Endothelial cell of umbilical vein (primary cell): Measurements from ENCODE around the gene SMTNL2. TPM values are rescaled to one million over a fixed set of nuclear protein-coding genes. Genes with fewer than 3 reads are reported as not detected.
"Not testable (repeated sequence)": the region's sequence is repeated elsewhere in the genome, so short reads cannot be mapped to it uniquely, and the experiment has no call there.

Experiments used
- BruUV-seq: library from RNA; stranded (reverse); fragments of 400-500 nt; replicated peaks from 2 replicates; lab custom pipeline; 2021; lab: Mats Ljungman, UMichigan
- CTCF ChIA-PET: fragments of 300-600, 350-600 bp; sonication (Branson Sonifier 250); formaldehyde crosslinking; loops from one replicate; lab custom pipeline; 2021; ENCODE audit warnings: antibody characterized with exemption, inconsistent platforms; lab: Charles Lee
- POLR2A ChIA-PET: fragments of 300-600, 350-600 bp; sonication (Branson Sonifier 250); formaldehyde crosslinking; loops from one replicate; lab custom pipeline; 2021; ENCODE audit warnings: antibody characterized with exemption, inconsistent platforms; lab: Charles Lee
- DNase-seq: peaks from one replicate; pipeline ENCODE4 v3.0.0-alpha.2; 2011; ENCODE audit warnings: low read depth, low spot score
- FAIRE-seq: peaks from 2 replicates; lab custom pipeline; 2011; peaks lifted over from hg19 to GRCh38; lab: Jason Lieb, UNC
- H2AFZ ChIP-seq: 2 replicates; pipeline ENCODE4 v1.6.0; 2012; ENCODE audit warnings: low read depth, low read length, control low read depth, inconsistent platforms
- H3K27ac ChIP-seq: 2 replicates; pipeline ENCODE4 v1.5.1; 2011; ENCODE audit warnings: low read depth, mild to moderate bottlenecking, control low read depth, low read length, moderate library complexity; ENCODE audit not compliant: insufficient read depth
- H3K27me3 ChIP-seq, 2 experiments: 2 replicates each; pipeline versions ENCODE4 v1.6.0 to v1.6.1; 2011; ENCODE audit warnings: low read length in 2 of 2, mixed read lengths in 1 of 2; ENCODE audit not compliant: control insufficient read depth in 2 of 2, insufficient read depth in 2 of 2
- H3K36me3 ChIP-seq, 2 experiments: 2 replicates in 1 of 2; 3 replicates in 1 of 2; pipeline ENCODE4 v1.5.1; 2011; ENCODE audit warnings: low read length in 2 of 2, mild to moderate bottlenecking in 1 of 2, moderate library complexity in 1 of 2; ENCODE audit not compliant: control insufficient read depth in 2 of 2, insufficient read depth in 2 of 2; ENCODE audit errors: extremely low read depth in 1 of 2
- H3K4me1 ChIP-seq: 3 replicates; pipeline ENCODE4 v1.5.1; 2011; ENCODE audit warnings: mild to moderate bottlenecking, low read length; ENCODE audit not compliant: control insufficient read depth, insufficient read depth; ENCODE audit errors: extremely low read depth
- H3K4me2 ChIP-seq: 2 replicates; pipeline ENCODE4 v1.6.1; 2011; ENCODE audit warnings: low read length, control low read depth, mixed read lengths; ENCODE audit not compliant: insufficient read depth
- H3K4me3 ChIP-seq, 3 experiments: fragments of 200-600 bp in 1 of 3; sonication (generic), shearing (Covaris generic) in 1 of 3; replicated peaks in 1 of 3; 2 replicates each; pipeline ENCODE4 v1.5.1; 2011 to 2016; ENCODE audit warnings: control low read depth in 3 of 3, low read length in 3 of 3, mild to moderate bottlenecking in 2 of 3, inconsistent platforms in 1 of 3, low read depth in 1 of 3, moderate library complexity in 1 of 3; ENCODE audit not compliant: insufficient read depth in 1 of 3
- H3K79me2 ChIP-seq: 2 replicates; pipeline ENCODE4 v1.6.0; 2012; ENCODE audit warnings: low read length, inconsistent platforms; ENCODE audit not compliant: control insufficient read depth, insufficient read depth
- H3K9ac ChIP-seq: replicated peaks from 2 replicates; pipeline ENCODE3; 2011; ENCODE audit warnings: low read length, control low read depth; ENCODE audit not compliant: insufficient read depth; ENCODE audit errors: extremely low read depth
- H3K9me1 ChIP-seq: replicated peaks from 3 replicates; pipeline ENCODE4 v1.6.0; 2011; ENCODE audit warnings: mild to moderate bottlenecking, low read length; ENCODE audit not compliant: control insufficient read depth, insufficient read depth; ENCODE audit errors: extremely low read depth
- H3K9me3 ChIP-seq: replicated peaks from 2 replicates; pipeline ENCODE4 v1.5.1; 2012; ENCODE audit warnings: low read length, inconsistent platforms; ENCODE audit not compliant: control insufficient read depth, insufficient read depth
- H4K20me1 ChIP-seq: replicated peaks from 2 replicates; pipeline ENCODE3; 2011; ENCODE audit warnings: mild to moderate bottlenecking, low read length; ENCODE audit not compliant: control insufficient read depth, insufficient read depth; ENCODE audit errors: extremely low read depth
- EZH2 ChIP-seq: IDR thresholded peaks from 2 replicates; pipeline ENCODE4 v1.6.1; 2012; ENCODE audit warnings: borderline replicate concordance, low read depth, mild to moderate bottlenecking, moderate library complexity, low read length, inconsistent platforms; ENCODE audit not compliant: severe bottlenecking
- JUN ChIP-seq: IDR thresholded peaks from 2 replicates; pipeline ENCODE4 v1.6.1; 2011; ENCODE audit warnings: borderline replicate concordance, low read depth; ENCODE audit not compliant: insufficient read length, insufficient read depth
- MAX ChIP-seq: IDR thresholded peaks from 2 replicates; pipeline ENCODE4 v1.6.1; 2011; ENCODE audit not compliant: insufficient read depth, insufficient read length
- MYC ChIP-seq: IDR thresholded peaks from one replicate; pipeline ENCODE4 v1.6.1; 2011; ENCODE audit warnings: mild to moderate bottlenecking, low read depth, low read length
- POLR2A ChIP-seq: IDR thresholded peaks from 2 replicates; pipeline ENCODE4 v1.6.1; 2012; ENCODE audit warnings: low read depth, mild to moderate bottlenecking, control low read depth, low read length
- POLR2AphosphoS5 ChIP-seq: IDR thresholded peaks from 2 replicates; pipeline ENCODE4 v1.6.1; 2012; ENCODE audit warnings: low read depth, mild to moderate bottlenecking, control low read depth, low read length, moderate library complexity; ENCODE audit not compliant: insufficient read depth
- dilution Hi-C: fragments of 300-500 bp; cut with MboI; formaldehyde crosslinking; loops from one replicate; pipeline ENCODE4 v1.15.0; 2019; ENCODE audit warnings: low sequenced_read_pairs; ENCODE audit not compliant: extremely low pct_ligation_motif_present
- intact Hi-C: fragments of 100-400 bp; cut with micrococcal nuclease; formaldehyde crosslinking; loops from one replicate; pipeline ENCODE4 v1.10.0; 2022
- polyA plus RNA-seq, 4 experiments: library from polyadenylated mRNA; depleted of rRNA in 3 of 4; stranded (reverse) in 3 of 4; unstranded in 1 of 4; fragments of >200 nt; gene quantifications; 2 replicates each; pipeline versions ENCODE4 v1.2.1 to v1.2.3, GENCODE V29; 2011 to 2012; ENCODE audit warnings: missing spikeins in 1 of 4
- total RNA-seq: library from RNA; stranded (reverse); gene quantifications from 2 replicates; pipeline ENCODE4 v1.2.3, GENCODE V29; 2021

Gene SMTNL2
- total and polyA plus RNA-seq, 2 donors (not counting 3 experiments of a cell fraction or from before 2014, with no cell fraction given) = not detected

GRCh38 chr17:4635823-4636375 lies 51.6 kb downstream of the SMTNL2 start:
- no peak for TF ChIP-seq POLR2AphosphoS5
- no peak for TF ChIP-seq EZH2
- no peak for TF ChIP-seq POLR2A
- TF ChIP-seq JUN = no peak
- no peaks in the 10 kb centered on the region for H3K79me2 ChIP-seq
- no peaks in the 10 kb centered on the region for H3K9me3 ChIP-seq
- BruUV-seq = no TSS peak
- no peak overlapping the region for H3K27ac ChIP-seq
- ChIA-PET CTCF (interaction anchor here (1.7 to 2.1 kb wide), 2 partner anchors 9 to 13 kb away, joined by 4 to 5 read pairs; no protein-coding TSS in a partner anchor), POLR2A (no interaction called here)
- H4K20me1 ChIP-seq = no peaks in the 10 kb centered on the region
- H3K9me1 ChIP-seq = no peaks in the 10 kb centered on the region
- H2AFZ ChIP-seq = no peak overlapping the region
- DNase-seq (no peak), FAIRE-seq (no peak)
- no peaks in the 10 kb centered on the region for H3K4me1 ChIP-seq
- H3K4me2 ChIP-seq = no peak overlapping the region
- peaks cover 31 to 38% of the 10 kb centered on the region in 2 experiments for H3K27me3 ChIP-seq
- H3K9ac ChIP-seq = no peak overlapping the region
- H3K36me3 ChIP-seq = no peaks in the 10 kb centered on the region
- H3K4me3 ChIP-seq = no peak overlapping the region
- dilution Hi-C loops = no loop called here
- intact Hi-C loops = no loop called here

- H3K4me2 ChIP-seq = no peak overlapping the region
- intact Hi-C loops = no loop called here
- no peak overlapping the region for H2AFZ ChIP-seq
- H3K79me2 ChIP-seq = no peaks in the 10 kb centered on the region
- no peak overlapping the region for H3K4me3 ChIP-seq
- H3K27me3 ChIP-seq = peaks cover 37 to 45% of the 10 kb centered on the region in 2 experiments
- H4K20me1 ChIP-seq = no peaks in the 10 kb centered on the region
- POLR2A ChIA-PET = no interaction called here
- no peaks in the 10 kb centered on the region for H3K9me1 ChIP-seq
- CTCF ChIA-PET = interaction anchor here (1.0 to 1.7 kb wide), 2 partner anchors 11 to 12 kb away, joined by 3 to 4 read pairs; no protein-coding TSS in a partner anchor
- BruUV-seq = no TSS peak
- dilution Hi-C loops = no loop called here
- H3K4me1 ChIP-seq = no peaks in the 10 kb centered on the region
- H3K27ac ChIP-seq = no peak overlapping the region
- FAIRE-seq = no peak
- TF ChIP-seq MAX (no peak), POLR2AphosphoS5 (no peak), MYC (no peak), POLR2A (no peak)
- H3K9ac ChIP-seq = no peak overlapping the region
- H3K36me3 ChIP-seq = no peaks in the 10 kb centered on the region
- H3K9me3 ChIP-seq = no peaks in the 10 kb centered on the region
- no peak for DNase-seq
These were observed 52.3 kb downstream of the SMTNL2 start for GRCh38 chr17:4636474-4637100.

GRCh38 chr17:4638766-4639165 lies 54.4 kb downstream of the SMTNL2 start:
- CTCF ChIA-PET = interaction anchor here (0.5 kb wide), 1 partner anchor 216 kb away, joined by 3 read pairs; no protein-coding TSS in a partner anchor
- FAIRE-seq, H4K20me1 ChIP-seq, DNase-seq, H3K4me1 ChIP-seq, dilution Hi-C loops, H3K79me2 ChIP-seq, H3K9ac ChIP-seq, H3K4me2 ChIP-seq, H3K9me1 ChIP-seq, POLR2A ChIA-PET, H3K36me3 ChIP-seq, H3K9me3 ChIP-seq, BruUV-seq, H3K27ac ChIP-seq, H3K4me3 ChIP-seq, intact Hi-C loops, H2AFZ ChIP-seq: not testable (repeated sequence)
- H3K27me3 ChIP-seq = peaks cover 51 to 61% of the 10 kb centered on the region in 2 experiments
